Measurements from ENCODE around the gene OPTC.
"Not testable (repeated sequence)": the region's sequence is repeated elsewhere in the genome, so short reads cannot be mapped to it uniquely, and the experiment has no call there.

Gene OPTC

GRCh38 chr1:203465948-203466347 lies 28.0 kb upstream of the OPTC start:
- DNase-seq, result no peak

GRCh38 chr1:203466906-203467549 lies 26.9 kb upstream of the OPTC start:
- DNase-seq, result not testable (repeated sequence)

GRCh38 chr1:203467550-203467921 lies 26.4 kb upstream of the OPTC start:
- no peak for DNase-seq

GRCh38 chr1:203468326-203468725 lies 25.6 kb upstream of the OPTC start:
- DNase-seq, result no peak

- DNase-seq, result no peak
Observed at GRCh38 chr1:203470240-203470639, 23.7 kb upstream of the OPTC start.

GRCh38 chr1:203471841-203472240 lies 22.1 kb upstream of the OPTC start:
- DNase-seq, result no peak

- DNase-seq, result no peak
Observed at GRCh38 chr1:203473281-203473680, 20.7 kb upstream of the OPTC start.

- DNase-seq, result no peak
Observed at GRCh38 chr1:203473781-203474305, 20.1 kb upstream of the OPTC start.

GRCh38 chr1:203475012-203475981 lies 18.7 kb upstream of the OPTC start, which contains the start of gene PRELP:
TSS of gene PRELP (plus strand) at chr1:203475806. CDS start at chr1:203483185, 7,379 bp downstream.
- no peak for DNase-seq

- no peak for DNase-seq
Observed at GRCh38 chr1:203476216-203476814, 17.6 kb upstream of the OPTC start.

GRCh38 chr1:203477748-203478147 lies 16.2 kb upstream of the OPTC start:
- DNase-seq, result no peak

- no peak for DNase-seq
Observed at GRCh38 chr1:203478231-203478630, 15.7 kb upstream of the OPTC start.

GRCh38 chr1:203478986-203479385 lies 15.0 kb upstream of the OPTC start:
- DNase-seq, result no peak

GRCh38 chr1:203479646-203480045 lies 14.3 kb upstream of the OPTC start:
- DNase-seq, result no peak

- no peak for DNase-seq
Observed at GRCh38 chr1:203480084-203480483, 13.9 kb upstream of the OPTC start.

- DNase-seq, result no peak
Observed at GRCh38 chr1:203480525-203481084, 13.3 kb upstream of the OPTC start.

- DNase-seq, result no peak
Observed at GRCh38 chr1:203481196-203481595, 12.8 kb upstream of the OPTC start.

- no peak for DNase-seq
Observed at GRCh38 chr1:203486618-203487370, 7.2 kb upstream of the OPTC start.

- no peak for DNase-seq
Observed at GRCh38 chr1:203488539-203488938, 5.4 kb upstream of the OPTC start.

- DNase-seq, result no peak
Observed at GRCh38 chr1:203490607-203491006, 3.3 kb upstream of the OPTC start.

- DNase-seq, result no peak
Observed at GRCh38 chr1:203491664-203492063, 2.3 kb upstream of the OPTC start.

GRCh38 chr1:203492082-203492747 lies 1.7 kb upstream of the OPTC start:
- no peak for DNase-seq
